Stimulated activated CD4-positive, alpha-beta T cell treated with anti-CD3 and anti-CD28 coated beads, Interleukin-2, amount 100 ng/mL, for 48 hours (primary cell): ENCODE measurements around the gene PCSK5.

ENCODE experiments used
- DNase-seq, 2 donors: peaks; one replicate each; pipeline ENCODE4 v3.0.0-alpha.2; 2020

PCSK5 gene

GRCh38 chr9:76155361-76155760, 264.9 kb downstream of the PCSK5 start:
- no peak for DNase-seq

DNA sequence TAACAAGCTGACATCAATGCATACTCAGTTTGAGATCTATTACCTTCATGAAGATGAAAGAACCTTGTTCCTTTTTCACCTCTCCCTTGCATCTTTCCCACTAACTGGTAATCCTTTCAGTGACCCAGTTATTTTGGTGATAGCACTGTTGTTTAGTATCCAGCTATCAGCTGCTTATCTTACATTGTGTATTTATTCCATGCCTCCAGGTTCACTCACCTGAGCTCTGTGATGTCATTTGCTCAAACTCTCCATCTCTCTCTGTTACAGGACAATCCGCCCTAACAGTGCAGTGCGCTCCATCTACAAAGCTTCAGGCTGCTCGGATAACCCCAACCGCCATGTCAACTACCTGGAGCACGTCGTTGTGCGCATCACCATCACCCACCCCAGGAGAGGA, 268.2 kb downstream of the PCSK5 start:
- DNase-seq = no peak

- DNase-seq = no peak
Measured at GRCh38 chr9:76159293-76159926, 268.9 kb downstream of the PCSK5 start.

DNA sequence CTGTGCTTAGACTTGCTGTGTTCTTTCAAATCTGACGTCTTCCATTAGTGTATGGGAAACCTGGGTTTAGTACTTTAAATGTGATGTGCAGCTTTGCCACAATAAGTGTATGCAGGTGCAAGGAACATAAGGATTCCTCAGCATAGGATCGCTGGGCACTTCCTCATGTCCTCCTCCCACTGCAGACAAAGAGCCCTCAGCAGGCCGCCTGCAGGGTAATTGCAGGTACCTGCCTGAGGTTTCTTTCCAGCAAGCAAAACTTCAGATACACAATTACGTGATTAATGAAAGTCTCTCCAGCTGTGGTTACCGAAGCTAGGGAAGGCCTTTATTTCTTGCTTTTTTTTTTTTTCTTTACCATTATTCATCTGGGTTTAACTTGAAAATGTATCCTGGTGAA, 270.6 kb downstream of the PCSK5 start:
- DNase-seq = no peak

- no peak for DNase-seq
Measured at GRCh38 chr9:76161541-76161940, 271.1 kb downstream of the PCSK5 start.

DNA sequence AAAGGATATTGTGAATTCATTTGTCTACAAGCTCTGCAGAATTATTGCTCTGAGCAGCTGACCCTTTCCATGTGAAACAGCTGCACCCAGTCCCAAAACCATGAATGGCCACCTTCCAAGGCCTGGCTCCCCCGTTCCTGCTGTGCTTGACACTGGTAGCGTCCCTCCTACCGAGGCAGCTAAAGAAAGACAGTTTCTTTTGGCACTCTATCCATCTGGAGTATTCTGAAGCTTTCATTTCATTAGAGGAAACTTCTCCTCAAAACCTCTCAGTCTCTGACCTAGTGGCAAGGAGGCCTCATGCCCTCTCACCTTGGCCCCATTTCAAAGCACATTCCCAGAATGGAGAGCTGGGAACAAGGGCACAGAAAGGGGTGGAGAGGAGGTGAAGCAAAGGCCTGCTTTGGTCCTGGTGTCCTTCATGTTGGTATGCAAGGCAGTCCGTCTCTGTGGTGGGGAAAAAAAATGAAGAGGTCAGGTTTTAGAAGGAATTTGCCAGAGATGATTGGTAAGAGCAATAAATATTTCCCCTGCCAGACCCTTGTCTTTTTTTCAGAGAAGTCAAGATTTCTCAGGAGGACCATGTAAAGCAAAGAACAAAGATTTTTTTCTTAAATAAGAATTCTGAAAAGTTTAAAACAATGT, 271.7 kb downstream of the PCSK5 start:
- DNase-seq = no peak

DNA sequence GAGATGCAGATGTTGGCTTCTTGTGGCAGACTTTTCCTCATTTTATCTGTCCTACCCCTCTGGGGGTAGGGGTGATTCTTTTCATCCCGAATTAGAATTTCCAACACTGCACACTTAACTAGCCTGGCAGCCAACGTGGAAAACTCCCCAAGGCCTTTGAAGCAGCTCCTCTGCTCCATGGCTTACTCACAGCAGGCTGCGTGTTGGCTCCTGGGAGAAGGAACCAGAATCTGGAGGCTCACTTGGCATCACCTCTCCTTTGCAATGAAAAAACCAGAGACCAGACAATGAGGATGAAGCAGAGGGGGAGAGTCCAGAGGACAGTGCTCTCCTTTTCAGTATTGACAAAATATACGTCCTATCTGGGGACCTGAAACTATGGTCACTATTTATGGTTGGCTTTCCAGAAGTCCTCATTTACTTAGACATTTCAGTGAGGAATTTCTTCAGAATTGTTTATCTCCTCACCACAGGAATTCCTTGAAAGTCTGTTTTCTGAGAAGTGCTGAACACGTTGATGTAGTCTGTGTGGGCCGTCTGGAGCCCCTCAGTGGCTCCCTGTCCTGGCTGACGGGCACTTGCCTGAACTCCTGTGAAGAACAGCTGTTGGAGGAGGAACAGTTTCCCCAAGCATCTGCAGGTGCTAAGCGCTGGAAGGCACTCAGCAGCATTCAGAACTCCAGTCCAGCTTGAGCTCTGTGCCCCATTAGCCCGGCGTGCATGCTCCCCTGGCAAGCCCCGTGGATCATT, 272.5 kb downstream of the PCSK5 start:
- DNase-seq = no peak

GRCh38 chr9:76166526-76166925, 276.1 kb downstream of the PCSK5 start:
- no peak for DNase-seq

DNA sequence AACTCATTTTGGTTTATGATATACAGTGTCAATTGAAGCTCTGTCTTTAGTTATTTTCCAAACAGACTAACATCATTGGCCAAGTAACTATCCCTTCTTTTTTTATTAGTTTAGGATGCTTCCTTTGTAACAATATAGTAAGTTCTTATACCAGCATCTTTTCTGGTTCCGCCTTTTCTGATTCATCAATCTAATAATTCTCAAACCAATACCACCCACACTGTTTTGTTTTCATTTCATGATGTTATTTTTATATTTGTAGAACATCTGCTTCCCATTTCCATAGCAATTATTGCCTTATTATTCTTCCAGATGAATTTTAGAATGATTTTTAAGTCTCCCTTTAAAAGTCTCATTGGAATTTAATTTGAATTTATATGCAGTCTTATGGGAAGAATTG, 285.7 kb downstream of the PCSK5 start:
- DNase-seq = no peak

- no peak for DNase-seq
Measured at GRCh38 chr9:76177931-76178330, 287.5 kb downstream of the PCSK5 start.

DNA sequence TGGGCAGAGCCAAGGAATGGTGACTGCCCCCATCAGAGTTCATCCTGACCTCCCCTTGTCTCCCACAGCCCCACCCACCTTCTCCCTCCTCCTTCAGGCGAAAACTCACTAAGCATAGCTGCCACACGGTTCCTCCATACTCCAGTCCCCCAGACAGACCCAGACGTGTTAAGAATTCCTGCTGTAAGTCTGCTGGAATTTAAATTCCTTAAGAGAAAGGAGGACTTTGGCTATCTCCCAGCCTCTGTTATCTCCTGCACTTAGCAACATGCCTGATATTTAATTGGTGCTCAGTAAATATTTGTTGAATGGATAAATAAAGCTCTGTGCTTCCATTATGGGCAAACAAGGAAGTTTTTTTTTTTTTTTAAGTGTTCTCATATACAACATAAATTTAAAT, 290.1 kb downstream of the PCSK5 start:
- no peak for DNase-seq

- DNase-seq = no peak
Measured at GRCh38 chr9:76181020-76181641, 290.7 kb downstream of the PCSK5 start.

DNA sequence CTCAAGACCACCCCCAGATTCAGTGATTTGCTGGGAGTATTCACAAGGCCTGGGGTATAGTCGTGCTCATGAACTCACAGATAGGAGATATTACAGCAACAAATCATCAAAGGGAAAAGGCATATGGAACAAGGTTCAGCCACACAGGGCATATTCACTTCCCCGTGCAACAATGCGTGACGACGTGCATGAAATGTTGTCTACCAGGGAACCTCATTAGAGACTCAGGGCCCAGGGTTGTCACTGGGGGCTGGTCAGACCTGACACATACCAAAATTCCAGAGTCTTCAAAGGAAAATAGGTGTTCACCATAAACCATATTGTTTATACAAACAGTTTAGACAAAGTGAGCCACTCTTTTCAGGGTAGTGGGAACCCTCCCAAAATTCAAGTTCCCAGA, 291.3 kb downstream of the PCSK5 start:
- DNase-seq = no peak

DNA sequence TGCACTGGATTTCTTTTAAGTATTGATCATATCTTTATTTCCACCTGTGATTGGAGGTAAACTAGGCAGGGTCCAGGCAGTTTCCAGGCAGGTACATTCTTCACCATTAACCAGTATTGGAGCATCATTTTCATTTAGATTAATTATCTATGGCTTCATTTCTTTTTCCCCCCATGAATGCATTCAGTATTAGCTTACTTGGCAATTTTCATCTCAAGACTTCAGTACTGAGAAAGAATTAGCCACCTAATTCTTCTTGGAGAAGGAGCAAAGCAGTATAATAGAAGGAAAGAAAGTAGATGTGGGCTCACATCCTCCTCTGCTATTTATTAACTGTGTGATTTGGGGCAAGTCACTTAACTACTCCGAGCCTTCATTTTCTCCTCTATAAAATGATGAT, 295.0 kb downstream of the PCSK5 start:
- DNase-seq = no peak

- no peak for DNase-seq
Measured at GRCh38 chr9:76188286-76188685, 297.8 kb downstream of the PCSK5 start.

DNA sequence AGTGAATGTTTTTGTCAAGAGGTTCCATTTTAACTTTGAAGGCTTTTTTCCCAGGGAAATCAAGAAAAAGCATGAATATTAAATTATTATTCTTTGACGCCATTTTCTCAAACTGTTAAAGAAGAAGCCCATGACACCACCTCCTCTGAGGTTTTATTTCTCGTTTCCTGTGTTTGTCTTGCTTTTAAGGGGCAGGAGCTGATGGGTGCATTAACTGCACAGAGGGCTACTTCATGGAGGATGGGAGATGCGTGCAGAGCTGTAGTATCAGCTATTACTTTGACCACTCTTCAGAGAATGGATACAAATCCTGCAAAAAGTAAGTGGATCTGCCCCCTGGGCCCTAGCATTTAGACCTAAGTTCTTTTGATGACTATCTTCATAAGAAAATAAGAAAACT, 298.4 kb downstream of the PCSK5 start:
- no peak for DNase-seq

DNA sequence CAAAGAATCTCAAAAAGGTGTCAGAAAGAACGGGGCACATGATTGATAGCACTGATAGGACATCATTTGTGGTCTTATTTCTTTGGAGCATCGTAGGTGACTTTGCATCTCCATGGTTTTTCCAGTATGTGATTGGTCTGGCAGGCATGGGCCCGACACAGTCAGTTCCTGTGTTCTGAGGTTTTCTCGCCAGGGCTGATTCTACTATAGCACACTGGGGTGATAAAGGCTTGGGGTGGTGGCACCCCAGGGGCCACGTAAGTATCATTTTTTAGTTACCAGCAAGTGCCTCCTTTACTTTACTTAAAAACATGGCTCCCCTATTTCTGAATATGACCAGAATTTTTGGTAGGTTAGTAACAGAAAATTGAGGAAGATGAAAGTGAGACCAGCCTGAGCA, 301.0 kb downstream of the PCSK5 start:
- DNase-seq = no peak

DNA sequence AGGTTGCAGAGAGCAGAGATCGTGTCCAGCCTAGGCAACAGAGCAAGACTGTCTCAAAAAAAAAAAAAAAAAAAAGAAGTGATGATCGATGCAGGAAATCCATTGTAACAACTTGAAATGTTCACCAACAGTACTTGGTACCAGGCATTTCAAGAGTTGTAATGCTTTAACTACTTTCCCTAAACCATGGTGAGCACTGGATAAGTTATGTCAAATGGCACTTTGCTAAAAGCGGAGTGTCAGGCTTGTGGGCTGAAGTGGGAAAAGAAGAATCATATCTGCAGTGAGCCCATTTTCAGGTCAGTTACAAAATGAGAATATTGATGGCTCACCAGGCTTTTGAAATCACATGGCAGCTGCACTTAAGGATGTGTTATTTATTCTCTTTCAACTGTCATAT, 301.5 kb downstream of the PCSK5 start:
- DNase-seq = no peak

- no peak for DNase-seq
Measured at GRCh38 chr9:76194896-76195295, 304.4 kb downstream of the PCSK5 start.

- no peak for DNase-seq
Measured at GRCh38 chr9:76198336-76198735, 307.9 kb downstream of the PCSK5 start.

- DNase-seq = no peak
Measured at GRCh38 chr9:76200315-76200714, 309.8 kb downstream of the PCSK5 start.

- no peak for DNase-seq
Measured at GRCh38 chr9:76200745-76201144, 310.3 kb downstream of the PCSK5 start.

DNA sequence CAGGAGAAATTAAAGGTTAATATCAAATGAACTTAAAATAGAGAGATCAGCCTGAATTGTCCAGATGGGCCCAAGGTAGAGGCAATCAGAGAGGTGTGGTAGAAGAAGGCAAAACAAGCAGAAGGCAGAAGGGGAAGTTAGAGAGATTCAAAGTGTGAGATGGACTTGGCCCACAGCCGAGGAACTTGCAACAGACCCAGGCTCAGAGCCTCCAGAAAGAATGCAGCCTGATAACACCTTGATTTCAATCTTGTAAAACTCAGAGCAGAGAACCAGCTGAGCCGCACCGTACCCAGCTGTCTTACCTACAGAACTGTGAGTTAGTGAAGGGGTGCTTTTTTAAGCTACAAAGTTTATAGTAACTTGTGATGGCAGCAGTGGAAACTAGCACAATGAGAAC, 312.9 kb downstream of the PCSK5 start:
- no peak for DNase-seq

DNA sequence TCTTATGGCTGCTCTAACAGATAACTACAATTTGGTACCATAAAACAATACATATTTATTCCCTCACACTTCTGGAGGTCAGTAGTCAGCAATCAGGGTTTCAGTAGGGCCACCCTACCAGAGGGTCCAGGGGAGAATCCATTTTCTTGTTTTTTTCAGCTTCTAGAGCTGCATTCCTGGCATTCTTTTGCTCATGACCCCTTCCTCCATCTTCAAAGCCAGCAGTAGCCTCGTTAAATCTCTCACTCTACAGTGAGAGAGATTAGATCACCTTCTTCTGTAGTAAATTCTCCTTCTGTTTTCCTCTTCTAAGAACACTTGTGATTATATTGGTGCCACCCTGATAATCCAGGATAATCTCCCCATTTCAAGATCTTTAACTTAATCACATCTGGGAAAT, 316.3 kb downstream of the PCSK5 start:
- no peak for DNase-seq
